H9 (cell line): Measurements from ENCODE around the gene COMMD9. TPM values are rescaled to one million over a fixed set of nuclear protein-coding genes. Genes with fewer than 3 reads are reported as not detected.

ENCODE experiments used
- DNase-seq: peaks from one replicate; pipeline ENCODE4 v3.0.0-alpha.2; 2017
- H2AFZ ChIP-seq: one replicate; pipeline ENCODE4 v1.6.1; 2013; ENCODE audit warnings: mild to moderate bottlenecking, low read length, control low read depth, moderate library complexity
- H2AK5ac ChIP-seq: 2 replicates; pipeline ENCODE4 v1.6.1; 2013; ENCODE audit warnings: low read length, control low read depth, mixed read lengths; ENCODE audit not compliant: insufficient read length
- H2BK120ac ChIP-seq: one replicate; pipeline ENCODE4 v1.6.1; 2013; ENCODE audit warnings: low read depth, mild to moderate bottlenecking, low read length, control low read depth, inconsistent platforms; ENCODE audit not compliant: poor library complexity, severe bottlenecking
- H2BK12ac ChIP-seq: 2 replicates; pipeline ENCODE4 v1.6.1; 2013; ENCODE audit warnings: low read length, control low read depth, mixed read lengths, low read depth; ENCODE audit not compliant: insufficient read length
- H2BK15ac ChIP-seq: 2 replicates; pipeline ENCODE4 v1.6.1; 2013; ENCODE audit warnings: low read depth, low read length, control low read depth
- H2BK20ac ChIP-seq: one replicate; pipeline ENCODE4 v1.6.1; 2013; ENCODE audit warnings: low read depth, mild to moderate bottlenecking, low read length, control low read depth, inconsistent platforms; ENCODE audit not compliant: poor library complexity, severe bottlenecking
- H2BK5ac ChIP-seq: 2 replicates; pipeline ENCODE4 v1.6.1; 2013; ENCODE audit warnings: low read length, control low read depth, mixed read lengths; ENCODE audit not compliant: insufficient read length
- H3K14ac ChIP-seq: 2 replicates; pipeline ENCODE4 v1.6.1; 2013; ENCODE audit warnings: low read length, control low read depth; ENCODE audit not compliant: insufficient read depth
- H3K18ac ChIP-seq: 2 replicates; pipeline ENCODE4 v1.6.1; 2013; ENCODE audit warnings: low read depth, mild to moderate bottlenecking, mixed read lengths, low read length, control low read depth; ENCODE audit not compliant: insufficient read length
- H3K23ac ChIP-seq: 2 replicates; pipeline ENCODE4 v1.6.1; 2013; ENCODE audit warnings: low read length, control low read depth, mixed read lengths, low read depth; ENCODE audit not compliant: insufficient read length
- H3K23me2 ChIP-seq: 2 replicates; pipeline ENCODE4 v1.6.1; 2013; ENCODE audit warnings: low read depth, mild to moderate bottlenecking, mixed read lengths, low read length, control low read depth; ENCODE audit not compliant: insufficient read length, poor library complexity, severe bottlenecking
- H3K27ac ChIP-seq: 2 replicates; pipeline ENCODE4 v1.5.1; 2013; ENCODE audit warnings: low read length, control low read depth, mixed read lengths, low read depth; ENCODE audit not compliant: insufficient read length
- H3K27me3 ChIP-seq: 2 replicates; pipeline ENCODE4 v1.6.1; 2013; ENCODE audit warnings: low read length, control low read depth, inconsistent platforms; ENCODE audit not compliant: insufficient read depth
- H3K4ac ChIP-seq: 2 replicates; pipeline ENCODE4 v1.6.1; 2013; ENCODE audit warnings: low read depth, mild to moderate bottlenecking, control low read depth, inconsistent platforms, low read length, moderate library complexity
- H3K4me1 ChIP-seq: 2 replicates; pipeline ENCODE4 v1.6.1; 2013; ENCODE audit warnings: low read length, control low read depth, inconsistent platforms; ENCODE audit not compliant: insufficient read depth
- H3K4me2 ChIP-seq: 2 replicates; pipeline ENCODE4 v1.6.1; 2013; ENCODE audit warnings: low read length, control low read depth, mixed read lengths; ENCODE audit not compliant: insufficient read length, insufficient read depth
- H3K56ac ChIP-seq: 2 replicates; pipeline ENCODE4 v1.6.1; 2013; ENCODE audit warnings: low read depth, mild to moderate bottlenecking, mixed read lengths, low read length, control low read depth; ENCODE audit not compliant: insufficient read length
- H3K79me1 ChIP-seq: 2 replicates; pipeline ENCODE4 v1.6.1; 2013; ENCODE audit warnings: low read depth, mild to moderate bottlenecking, moderate library complexity, low read length, control low read depth, inconsistent platforms; ENCODE audit not compliant: insufficient read depth, poor library complexity, severe bottlenecking
- H3K79me2 ChIP-seq: 2 replicates; pipeline ENCODE4 v1.6.1; 2013; ENCODE audit warnings: low read length, control low read depth, inconsistent platforms; ENCODE audit not compliant: insufficient read depth
- H3K9ac ChIP-seq: 2 replicates; pipeline ENCODE4 v1.6.1; 2013; ENCODE audit warnings: low read length, control low read depth, mixed read lengths; ENCODE audit not compliant: insufficient read length; ENCODE audit errors: extremely low read depth
- H3K9me3 ChIP-seq: one replicate; pipeline ENCODE4 v1.6.1; 2013; ENCODE audit warnings: low read depth, low read length, inconsistent platforms; ENCODE audit not compliant: control insufficient read depth
- H3T11ph ChIP-seq: one replicate; pipeline ENCODE4 v1.6.1; 2013; ENCODE audit warnings: mild to moderate bottlenecking, low read length, control low read depth, inconsistent platforms
- H4K20me1 ChIP-seq: one replicate; pipeline ENCODE4 v1.6.1; 2013; ENCODE audit not compliant: control insufficient read depth, insufficient read length, insufficient read depth
- H4K5ac ChIP-seq: 2 replicates; pipeline ENCODE4 v1.6.1; 2013; ENCODE audit warnings: low read depth, mild to moderate bottlenecking, mixed read lengths, low read length, control low read depth; ENCODE audit not compliant: insufficient read length
- H4K8ac ChIP-seq: replicated peaks from 2 replicates; pipeline ENCODE4 v1.6.1; 2013; ENCODE audit warnings: low read length, control low read depth, mixed read lengths, low read depth; ENCODE audit not compliant: insufficient read length
- H4K91ac ChIP-seq: 2 replicates; pipeline ENCODE4 v1.6.1; 2013; ENCODE audit warnings: low read depth, mild to moderate bottlenecking, moderate library complexity, mixed read lengths, low read length, control low read depth; ENCODE audit not compliant: insufficient read length
- H3K27ac Mint-ChIP-seq, 3 experiments: 2 replicates in 2 of 3; 3 replicates in 1 of 3; pipeline ENCODE4 v1.8.0; 2020 to 2021; ENCODE audit warnings: mixed read lengths in 3 of 3, mild to moderate bottlenecking in 1 of 3, moderate library complexity in 1 of 3
- H3K27me3 Mint-ChIP-seq: 2 replicates; pipeline ENCODE4 v1.8.0; 2021; ENCODE audit warnings: low read depth, mild to moderate bottlenecking, moderate library complexity, mixed read lengths
- H3K36me3 Mint-ChIP-seq, 3 experiments: 2 replicates in 2 of 3; 3 replicates in 1 of 3; pipeline ENCODE4 v1.8.0; 2020 to 2021; ENCODE audit warnings: low read depth in 3 of 3, mixed read lengths in 3 of 3; ENCODE audit not compliant: insufficient read depth in 1 of 3
- H3K4me1 Mint-ChIP-seq, 2 experiments: 2 replicates each; pipeline ENCODE4 v1.8.0; 2020; ENCODE audit warnings: mixed read lengths in 2 of 2
- H3K4me3 Mint-ChIP-seq, 2 experiments: 2 replicates in 1 of 2; 3 replicates in 1 of 2; pipeline ENCODE4 v1.8.0; 2020 to 2021; ENCODE audit warnings: mild to moderate bottlenecking in 2 of 2, mixed read lengths in 2 of 2, moderate library complexity in 1 of 2
- H3K9me3 Mint-ChIP-seq, 2 experiments: 2 replicates in 1 of 2; 3 replicates in 1 of 2; pipeline ENCODE4 v1.8.0; 2020; ENCODE audit warnings: mild to moderate bottlenecking in 2 of 2, mixed read lengths in 2 of 2, moderate library complexity in 1 of 2
- CTCF ChIP-seq: fragments of 200-600 bp; sonication (generic); conservative IDR thresholded peaks from 3 replicates; pipeline ENCODE4 v1.8.0; 2021; ENCODE audit warnings: antibody characterized with exemption, mild to moderate bottlenecking
- WGBS: extraction: QIAGEN DNeasy Blood & Tissue Kit; methylation state at CpG from one replicate; pipeline ENCODE4 v1.1.7; 2013; ENCODE audit warnings: missing lambda C conversion rate, low lambda C conversion rate, mixed read lengths; ENCODE audit not compliant: insufficient read length; ENCODE audit errors: extremely low coverage; 5-methylcytosine and 5-hydroxymethylcytosine counted together
- total RNA-seq: library from RNA; stranded (reverse); gene quantifications from 2 replicates; pipeline ENCODE4 v1.2.1, GENCODE V29; 2021

Gene COMMD9
- total RNA-seq, 1 experiment from 2014 or later = 47.0 TPM

- no peak overlapping the region for H4K5ac ChIP-seq
- H2BK5ac ChIP-seq = no peak overlapping the region
- no peak overlapping the region for H2AK5ac ChIP-seq
- H3K14ac ChIP-seq = no peak overlapping the region
- H3K23ac ChIP-seq = no peak overlapping the region
- no CpG with 5 or more reads among the region's 2 CpGs for WGBS
- Mint-ChIP-seq H3K9me3 (no peaks in the 10 kb centered on the region), H3K4me3 (no peak overlapping the region), H3K4me1 (peaks cover 21% of the 10 kb centered on the region in 2 experiments), H3K27ac (no peak overlapping the region), H3K27me3 (peaks cover 8% of the 10 kb centered on the region), H3K36me3 (no peaks in the 10 kb centered on the region)
- no peak overlapping the region for H3T11ph ChIP-seq
- H3K4me2 ChIP-seq = no peak overlapping the region
- no peak for TF ChIP-seq CTCF
- no peak overlapping the region for H3K27ac ChIP-seq
- no peaks in the 10 kb centered on the region for H4K20me1 ChIP-seq
- H3K79me2 ChIP-seq = no peaks in the 10 kb centered on the region
- H2BK12ac ChIP-seq = no peak overlapping the region
- no peak overlapping the region for H2AFZ ChIP-seq
- H3K79me1 ChIP-seq = no peaks in the 10 kb centered on the region
- H3K4me1 ChIP-seq = no peaks in the 10 kb centered on the region
- no peak overlapping the region for H4K91ac ChIP-seq
- no peak overlapping the region for H3K4ac ChIP-seq
- no peak overlapping the region for H2BK120ac ChIP-seq
- H2BK15ac ChIP-seq = no peak overlapping the region
- H4K8ac ChIP-seq = no peak overlapping the region
- no peaks in the 10 kb centered on the region for H3K23me2 ChIP-seq
- H3K18ac ChIP-seq = no peak overlapping the region
- no peaks in the 10 kb centered on the region for H3K9me3 ChIP-seq
- H3K56ac ChIP-seq = no peak overlapping the region
- H3K27me3 ChIP-seq = no peaks in the 10 kb centered on the region
- H3K9ac ChIP-seq = no peak overlapping the region
- H2BK20ac ChIP-seq = no peak overlapping the region
- no peak for DNase-seq
Measured at GRCh38 chr11:36317992-36318391, 28.8 kb upstream of the COMMD9 start.
